H1 (cell line): Measurements from ENCODE around the gene MYH9. TPM values are rescaled to one million over a fixed set of nuclear protein-coding genes. Genes with fewer than 3 reads are reported as not detected.

Source experiments
- CTCF ChIA-PET: fragments of 300-600 bp; sonication (Branson Sonifier 250); formaldehyde crosslinking; loops from one replicate; lab custom pipeline; 2021; ENCODE audit not compliant: partially characterized antibody; lab: Charles Lee
- POLR2A ChIA-PET: fragments of 300-600 bp; sonication (Branson Sonifier 250); formaldehyde crosslinking; loops from one replicate; lab custom pipeline; 2021; ENCODE audit warnings: inconsistent platforms; ENCODE audit not compliant: partially characterized antibody; lab: Charles Lee
- DNase-seq, 2 experiments: peaks; one replicate each; pipeline versions ENCODE4 v3.0.0 to v3.0.0-alpha.2; 2010 to 2022; ENCODE audit warnings: low spot score in 2 of 2, low read depth in 1 of 2, mixed read lengths in 1 of 2
- FAIRE-seq: peaks from 2 replicates; lab custom pipeline; 2011; peaks lifted over from hg19 to GRCh38; lab: Jason Lieb, UNC
- H2AFZ ChIP-seq: 2 replicates; pipeline ENCODE4 v1.8.1; 2012; ENCODE audit warnings: low read length, inconsistent platforms
- H2AK5ac ChIP-seq: 2 replicates; pipeline ENCODE4 v1.6.1; 2013; ENCODE audit warnings: low read depth, low read length
- H2BK120ac ChIP-seq: replicated peaks from 2 replicates; pipeline ENCODE3; 2013; ENCODE audit warnings: low read depth, low read length, inconsistent platforms
- H2BK12ac ChIP-seq: 2 replicates; pipeline ENCODE4 v1.6.1; 2013; ENCODE audit warnings: low read depth, low read length
- H2BK15ac ChIP-seq: 2 replicates; pipeline ENCODE4 v1.6.1; 2013; ENCODE audit warnings: low read length
- H2BK20ac ChIP-seq: 2 replicates; pipeline ENCODE4 v1.6.1; 2013; ENCODE audit warnings: low read length
- H2BK5ac ChIP-seq: 2 replicates; pipeline ENCODE4 v1.6.1; 2013; ENCODE audit warnings: low read depth, low read length
- H3K14ac ChIP-seq: 2 replicates; pipeline ENCODE4 v1.6.1; 2013; ENCODE audit warnings: inconsistent platforms; ENCODE audit not compliant: insufficient read length
- H3K18ac ChIP-seq: 2 replicates; pipeline ENCODE4 v1.6.1; 2013; ENCODE audit warnings: low read length; ENCODE audit errors: extremely low read depth
- H3K23ac ChIP-seq: 2 replicates; pipeline ENCODE4 v1.6.1; 2013; ENCODE audit warnings: inconsistent platforms; ENCODE audit not compliant: insufficient read length
- H3K23me2 ChIP-seq: 2 replicates; pipeline ENCODE4 v1.6.1; 2013; ENCODE audit warnings: low read depth, low read length
- H3K27ac ChIP-seq: 2 replicates; pipeline ENCODE4 v1.6.1; 2011; ENCODE audit warnings: low read depth, low read length, inconsistent platforms
- H3K27me3 ChIP-seq, 4 experiments: replicated peaks in 1 of 4; 1 replicate in 1 of 4; 2 replicates in 3 of 4; pipeline versions ENCODE4 v1.6.1 to v1.8.1; 2011 to 2013; ENCODE audit warnings: low read length in 3 of 4, mild to moderate bottlenecking in 3 of 4, inconsistent platforms in 2 of 4, mixed read lengths in 2 of 4, moderate library complexity in 1 of 4; ENCODE audit not compliant: control insufficient read depth in 3 of 4, insufficient read depth in 3 of 4; ENCODE audit errors: extremely low read depth in 1 of 4
- H3K36me3 ChIP-seq, 4 experiments: 2 replicates each; pipeline versions ENCODE4 v1.6.1 to v1.8.1; 2011 to 2013; ENCODE audit warnings: mild to moderate bottlenecking in 4 of 4, low read length in 3 of 4, moderate library complexity in 2 of 4, control low read depth in 1 of 4, inconsistent platforms in 1 of 4; ENCODE audit not compliant: insufficient read depth in 4 of 4, control insufficient read depth in 2 of 4
- H3K4ac ChIP-seq: replicated peaks from 2 replicates; pipeline ENCODE3; 2013; ENCODE audit warnings: low read length, low read depth, mixed read lengths, inconsistent platforms; ENCODE audit not compliant: insufficient read length
- H3K4me1 ChIP-seq, 4 experiments: replicated peaks in 1 of 4; 1 replicate in 1 of 4; 2 replicates in 3 of 4; pipeline versions ENCODE4 v1.6.1 to v1.8.1; 2011 to 2013; ENCODE audit warnings: low read length in 3 of 4, inconsistent platforms in 2 of 4, mixed read lengths in 1 of 4; ENCODE audit not compliant: insufficient read depth in 4 of 4, control insufficient read depth in 3 of 4
- H3K4me2 ChIP-seq, 2 experiments: 2 replicates each; pipeline versions ENCODE4 v1.6.1 to v1.8.1; 2011 to 2013; ENCODE audit warnings: low read depth in 2 of 2, low read length in 2 of 2, control low read depth in 1 of 2, inconsistent platforms in 1 of 2, mild to moderate bottlenecking in 1 of 2; ENCODE audit not compliant: insufficient read depth in 1 of 2
- H3K4me3 ChIP-seq, 4 experiments: fragments of 200-600, 300-600 bp in 1 of 4; sonication (generic), shearing (Covaris generic), sonication (Bioruptor Twin) in 1 of 4; 2 replicates each; pipeline versions ENCODE4 v1.5.1 to v1.8.1; 2011 to 2016; ENCODE audit warnings: low read length in 4 of 4, low read depth in 3 of 4, control low read depth in 2 of 4, inconsistent platforms in 2 of 4, mild to moderate bottlenecking in 2 of 4, mixed read lengths in 1 of 4, moderate library complexity in 1 of 4; ENCODE audit not compliant: insufficient read depth in 2 of 4; ENCODE audit errors: extremely low read depth in 1 of 4
- H3K56ac ChIP-seq: replicated peaks from 2 replicates; pipeline ENCODE3; 2013; ENCODE audit warnings: low read depth, mild to moderate bottlenecking, mixed read lengths, low read length, inconsistent platforms; ENCODE audit not compliant: insufficient read length
- H3K79me1 ChIP-seq: 2 replicates; pipeline ENCODE4 v1.6.1; 2013; ENCODE audit warnings: low read depth, low read length, control low read depth
- H3K79me2 ChIP-seq, 2 experiments: 2 replicates each; pipeline versions ENCODE4 v1.6.1 to v1.8.1; 2012 to 2013; ENCODE audit warnings: low read length in 2 of 2, mild to moderate bottlenecking in 2 of 2, inconsistent platforms in 1 of 2; ENCODE audit not compliant: insufficient read depth in 2 of 2, control insufficient read depth in 1 of 2
- H3K9ac ChIP-seq, 4 experiments: replicated peaks in 1 of 4; 1 replicate in 1 of 4; 2 replicates in 3 of 4; pipeline versions ENCODE4 v1.6.1 to v1.8.1; 2011 to 2013; ENCODE audit warnings: low read depth in 3 of 4, low read length in 3 of 4, control low read depth in 2 of 4, mild to moderate bottlenecking in 2 of 4, moderate library complexity in 2 of 4, inconsistent platforms in 1 of 4; ENCODE audit errors: extremely low read depth in 1 of 4
- H3K9me3 ChIP-seq, 2 experiments: 2 replicates each; pipeline versions ENCODE4 v1.6.1 to v1.8.1; 2012 to 2013; ENCODE audit warnings: mild to moderate bottlenecking in 2 of 2, moderate library complexity in 2 of 2, control low read depth in 1 of 2, inconsistent platforms in 1 of 2, low read depth in 1 of 2, low read length in 1 of 2, mixed read lengths in 1 of 2; ENCODE audit not compliant: insufficient read depth in 2 of 2
- H4K20me1 ChIP-seq, 2 experiments: replicated peaks in 1 of 2; 2 replicates each; pipeline versions ENCODE3 to v1.8.1; 2011 to 2013; ENCODE audit warnings: inconsistent platforms in 2 of 2, low read length in 2 of 2, mild to moderate bottlenecking in 1 of 2; ENCODE audit not compliant: insufficient read depth in 2 of 2, control insufficient read depth in 1 of 2
- H4K5ac ChIP-seq: 2 replicates; pipeline ENCODE4 v1.6.1; 2013; ENCODE audit warnings: low read length, low read depth, mixed read lengths, inconsistent platforms; ENCODE audit not compliant: insufficient read length
- H4K8ac ChIP-seq: 2 replicates; pipeline ENCODE4 v1.8.0; 2013; ENCODE audit warnings: mild to moderate bottlenecking, moderate library complexity, low read length, inconsistent platforms; ENCODE audit not compliant: insufficient read depth; ENCODE audit errors: extremely low read depth
- H4K91ac ChIP-seq: replicated peaks from 2 replicates; pipeline ENCODE3; 2013; ENCODE audit warnings: low read length, mixed read lengths, inconsistent platforms; ENCODE audit not compliant: insufficient read length
- HDAC2 ChIP-seq, 2 experiments: fragments of 300-600 bp in 1 of 2; sonication (generic) in 1 of 2; IDR thresholded peaks; 2 replicates each; pipeline ENCODE4 v1.6.1; 2011 to 2012; ENCODE audit warnings: low read depth in 2 of 2, low read length in 2 of 2, mild to moderate bottlenecking in 2 of 2, moderate library complexity in 2 of 2, borderline replicate concordance in 1 of 2, inconsistent platforms in 1 of 2
- HDAC6 ChIP-seq: IDR thresholded peaks from one replicate; pipeline ENCODE4 v1.7.1; 2012; ENCODE audit warnings: low read depth, mild to moderate bottlenecking, inconsistent platforms, low read length, moderate library complexity
- SIRT6 ChIP-seq: IDR thresholded peaks from one replicate; pipeline ENCODE4 v1.7.1; 2012; ENCODE audit warnings: low read length, inconsistent platforms
- SP1 ChIP-seq: IDR thresholded peaks from 2 replicates; pipeline ENCODE4 v1.6.1; 2011; ENCODE audit warnings: low read depth, low read length
- SP4 ChIP-seq: IDR thresholded peaks from 2 replicates; pipeline ENCODE4 v1.6.1; 2012; ENCODE audit warnings: low read length, inconsistent platforms
- SUZ12 ChIP-seq: fragments of 200-600 bp; sonication (generic); IDR thresholded peaks from 2 replicates; pipeline ENCODE4 v1.6.1; 2012; ENCODE audit warnings: mild to moderate bottlenecking, inconsistent platforms, low read length, moderate library complexity, mixed read lengths
- TCF12 ChIP-seq: IDR thresholded peaks from 2 replicates; pipeline ENCODE4 v1.6.1; 2011; ENCODE audit warnings: low read depth, mild to moderate bottlenecking, low read length
- WGBS, 2 experiments: shearing (Covaris generic) in 1 of 2; methylation state at CpG; one replicate each; pipeline versions ENCODE4 v1.1.6 to v1.1.7; 2013 to 2015; ENCODE audit warnings: low lambda C conversion rate in 2 of 2, mixed read lengths in 2 of 2, inconsistent platforms in 1 of 2, low coverage in 1 of 2, missing lambda C conversion rate in 1 of 2; ENCODE audit not compliant: insufficient replicate concordance in 2 of 2, insufficient coverage in 1 of 2, insufficient read length in 1 of 2; ENCODE audit errors: extremely low coverage in 1 of 2, missing lambda C conversion rate in 1 of 2; 5-methylcytosine and 5-hydroxymethylcytosine counted together
- polyA plus RNA-seq, 7 experiments: library from polyadenylated mRNA; depleted of rRNA in 3 of 7; stranded (reverse) in 5 of 7; unstranded in 2 of 7; fragments of >200 nt in 5 of 7; fragments of 200-250 nt in 2 of 7; gene quantifications; 1 replicate in 5 of 7; 2 replicates in 1 of 7; 4 replicates in 1 of 7; pipeline versions ENCODE4 v1.2.1 to v1.2.3, GENCODE V29; 2011 to 2013; ENCODE audit warnings: missing spikeins in 2 of 7, mixed read lengths in 2 of 7
- total RNA-seq: library from RNA; stranded (reverse); fragmentation: NEBNext Ultra II Directional; extraction: Animal tissue kit (Norgen Biotek cat#: 25700); gene quantifications from 2 replicates; pipeline ENCODE4 v1.2.1, GENCODE V29; 2021
- TF ChIP-seq, protein P1 (sequence below): IDR thresholded peaks from 2 replicates; pipeline ENCODE4 v1.6.1; 2012; ENCODE audit warnings: inconsistent platforms

The MYH9 gene
- total and polyA plus RNA-seq, 2 of the 8 experiments (the other 6 are each of a cell fraction or from before 2014, with no cell fraction given): 24.9 to 322 TPM

DNA sequence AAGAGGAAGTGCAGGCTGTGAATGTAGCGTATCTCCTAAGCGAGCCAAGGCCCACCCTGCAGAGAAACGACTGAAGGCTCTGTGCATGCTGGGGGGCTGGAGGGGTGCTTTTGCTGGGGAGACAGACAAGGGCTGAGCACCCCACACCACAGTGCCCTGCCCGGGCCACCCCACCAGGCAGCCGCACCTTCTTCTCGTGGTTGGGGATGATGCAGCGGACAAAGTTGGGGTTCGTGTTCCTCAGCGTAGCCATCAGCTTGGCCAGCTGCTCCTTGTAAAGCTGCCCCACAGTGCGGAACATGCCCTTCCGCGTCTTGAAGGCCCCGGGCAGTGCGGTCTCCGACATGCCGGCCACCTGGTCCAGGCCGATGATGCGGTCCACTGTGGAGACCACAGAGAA, 81.5 kb downstream of the MYH9 start:
- no peaks in the 10 kb centered on the region for H3K79me1 ChIP-seq
- no peak overlapping the region for H3K23ac ChIP-seq
- no peak overlapping the region for H2BK120ac ChIP-seq
- no peak overlapping the region for H2BK12ac ChIP-seq
- H3K4ac ChIP-seq: no peak overlapping the region
- H3K27ac ChIP-seq: no peak overlapping the region
- no peaks in the 10 kb centered on the region for H3K4me1 ChIP-seq
- no peaks in the 10 kb centered on the region for H3K27me3 ChIP-seq
- H3K18ac ChIP-seq: no peak overlapping the region
- no peak overlapping the region for H3K4me2 ChIP-seq
- no peak for DNase-seq
- CTCF ChIA-PET: interaction anchor here (0.7 to 17.3 kb wide), 4 partner anchors 9 to 180 kb away, joined by 3 to 159 read pairs (median 9); no protein-coding TSS in a partner anchor
- FAIRE-seq: no peak
- POLR2A ChIA-PET: no interaction called here
- TF ChIP-seq SP1: no peak
- no peak for TF ChIP-seq TCF12
- no peak for TF ChIP-seq HDAC2 (IDR thresholded peaks at IDR 0.05; ENCODE audit: borderline replicate concordance in 1 of 2, low read depth in 2 of 2, low read length in 2 of 2)
- no peak for TF ChIP-seq SUZ12
- TF ChIP-seq SP4: no peak
- TF ChIP-seq, protein P1, sequence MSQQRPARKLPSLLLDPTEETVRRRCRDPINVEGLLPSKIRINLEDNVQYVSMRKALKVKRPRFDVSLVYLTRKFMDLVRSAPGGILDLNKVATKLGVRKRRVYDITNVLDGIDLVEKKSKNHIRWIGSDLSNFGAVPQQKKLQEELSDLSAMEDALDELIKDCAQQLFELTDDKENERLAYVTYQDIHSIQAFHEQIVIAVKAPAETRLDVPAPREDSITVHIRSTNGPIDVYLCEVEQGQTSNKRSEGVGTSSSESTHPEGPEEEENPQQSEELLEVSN: no peak
- no peak for TF ChIP-seq SIRT6
- TF ChIP-seq HDAC6: no peak
- H3K36me3 ChIP-seq: peaks cover 36 to 81% (median 74%) of the 10 kb centered on the region in 4 experiments
- no peaks in the 10 kb centered on the region for H3K23me2 ChIP-seq
- WGBS, 2 experiments: 92% methylated on average over 18 of the region's 18 CpGs; no CpG with 5 or more reads in 1 of the 2 experiments
- no peak overlapping the region for H3K9ac ChIP-seq
- H4K8ac ChIP-seq: no peak overlapping the region
- H2BK5ac ChIP-seq: no peak overlapping the region; the same call in 1 of the 2 replicates
- no peak overlapping the region for H2AK5ac ChIP-seq
- no peak overlapping the region for H2AFZ ChIP-seq
- H3K56ac ChIP-seq: no peak overlapping the region
- H3K9me3 ChIP-seq: no peaks in the 10 kb centered on the region
- H4K91ac ChIP-seq: no peak overlapping the region
- H4K5ac ChIP-seq: no peak overlapping the region
- no peak overlapping the region for H2BK15ac ChIP-seq
- H3K4me3 ChIP-seq: no peak overlapping the region
- peaks cover 3 to 10% of the 10 kb centered on the region in 2 experiments for H4K20me1 ChIP-seq
- H2BK20ac ChIP-seq: no peak overlapping the region
- no peaks in the 10 kb centered on the region for H3K79me2 ChIP-seq
- H3K14ac ChIP-seq: no peak overlapping the region
